GM19043 (cell line): ENCODE data around the gene ANTKMT.

Experiments
- ATAC-seq: cut with Tn5 transposase; IDR thresholded peaks from one replicate; pipeline ENCODE4 v1.9.1; 2021; ENCODE audit warnings: low read depth; ENCODE audit not compliant: unreplicated experiment

Gene ANTKMT

GRCh38 chr16:726188-726437, 5.2 kb downstream of the ANTKMT start:
- ATAC-seq: no peak

GRCh38 chr16:726438-727290, 5.7 kb downstream of the ANTKMT start, which contains the start of the genes CCDC78 and HAGHL:
Gene CCDC78 (minus strand): TSS chr16:726443. CDS start chr16:726367, 76 bp downstream.
Gene HAGHL (plus strand): TSS chr16:727106. CDS start chr16:727510, 404 bp downstream.
- ATAC-seq: no peak

GRCh38 chr16:727291-727977, 6.5 kb downstream of the ANTKMT start:
- no peak for ATAC-seq

GRCh38 chr16:728131-728889, 7.4 kb downstream of the ANTKMT start:
- ATAC-seq: no peak

- no peak for ATAC-seq
These were observed 8.2 kb downstream of the ANTKMT start for GRCh38 chr16:728890-729744.

GRCh38 chr16:729768-730665, 9.1 kb downstream of the ANTKMT start:
- no peak for ATAC-seq

- no peak for ATAC-seq
These were observed 9.9 kb downstream of the ANTKMT start for GRCh38 chr16:730666-731509.

- no peak for ATAC-seq
These were observed 11.4 kb downstream of the ANTKMT start for GRCh38 chr16:732332-732731.

- no peak for ATAC-seq
These were observed 12.0 kb downstream of the ANTKMT start for GRCh38 chr16:732936-733335.

- ATAC-seq: no peak
These were observed 12.6 kb downstream of the ANTKMT start for GRCh38 chr16:733382-734207.

- ATAC-seq: no peak
These were observed 13.4 kb downstream of the ANTKMT start for GRCh38 chr16:734208-734980.

- no peak for ATAC-seq
These were observed 14.3 kb downstream of the ANTKMT start for GRCh38 chr16:734981-735881.

GRCh38 chr16:735982-736453, 15.1 kb downstream of the ANTKMT start:
- ATAC-seq: no peak

- ATAC-seq: no peak
These were observed 16.1 kb downstream of the ANTKMT start for GRCh38 chr16:736936-737481.
